OCI-LY1 (cell line): ENCODE data around the gene KIF21A.

Experiments
- H2AFZ ChIP-seq: fragments of 200-600 bp; sonication (generic), shearing (Covaris generic); 2 replicates; pipeline ENCODE4 v1.6.0; 2014; ENCODE audit warnings: antibody characterized with exemption, mild to moderate bottlenecking, low read length
- H3F3A ChIP-seq: fragments of 200-600 bp; sonication (generic), shearing (Covaris generic); 2 replicates; pipeline ENCODE4 v1.6.0; 2014; ENCODE audit warnings: mild to moderate bottlenecking, antibody characterized with exemption, low read length, moderate library complexity; ENCODE audit not compliant: insufficient read depth
- H3K27ac ChIP-seq: fragments of 200-600 bp; sonication (generic); 2 replicates; pipeline ENCODE4 v1.5.1; 2014; ENCODE audit warnings: low read length, mixed run types, mild to moderate bottlenecking, low read depth; ENCODE audit not compliant: poor library complexity, severe bottlenecking
- H3K27me3 ChIP-seq: fragments of 200-600 bp; sonication (generic); 2 replicates; pipeline ENCODE4 v1.6.0; 2014; ENCODE audit warnings: antibody characterized with exemption, mild to moderate bottlenecking, low read length, moderate library complexity; ENCODE audit not compliant: insufficient read depth
- H3K36me3 ChIP-seq: fragments of 200-600 bp; sonication (generic); 2 replicates; pipeline ENCODE4 v1.6.1; 2014; ENCODE audit warnings: mild to moderate bottlenecking, antibody characterized with exemption, low read length, moderate library complexity, mixed read lengths; ENCODE audit not compliant: insufficient read depth
- H3K4me1 ChIP-seq: fragments of 200-600 bp; sonication (generic); 2 replicates; pipeline ENCODE4 v1.5.1; 2014; ENCODE audit warnings: mild to moderate bottlenecking, low read length, moderate library complexity; ENCODE audit not compliant: insufficient read depth, severe bottlenecking
- H3K4me2 ChIP-seq: fragments of 200-600 bp; sonication (generic), shearing (Covaris generic); 2 replicates; pipeline ENCODE4 v1.6.1; 2014; ENCODE audit warnings: low read length
- H3K4me3 ChIP-seq: fragments of 200-600 bp; sonication (generic); 2 replicates; pipeline ENCODE4 v1.5.1; 2014; ENCODE audit warnings: low read length, low read depth, mild to moderate bottlenecking, mixed read lengths; ENCODE audit not compliant: poor library complexity, severe bottlenecking
- H3K79me2 ChIP-seq: fragments of 200-600 bp; shearing (Covaris generic); 2 replicates; pipeline ENCODE4 v1.6.1; 2016; ENCODE audit warnings: mixed run types, low read length, mixed read lengths; ENCODE audit not compliant: insufficient read depth
- H3K9ac ChIP-seq: fragments of 200-600 bp; sonication (generic), shearing (Covaris generic); 2 replicates; pipeline ENCODE4 v1.6.1; 2014; ENCODE audit warnings: mild to moderate bottlenecking, low read length, mixed read lengths
- H3K9me2 ChIP-seq: fragments of 200-600 bp; sonication (generic), shearing (Covaris generic); 2 replicates; pipeline ENCODE4 v1.6.1; 2014; ENCODE audit warnings: low read depth, mild to moderate bottlenecking, low read length, mixed read lengths
- H3K9me3 ChIP-seq: fragments of 200-600 bp; shearing (Covaris generic); 2 replicates; pipeline ENCODE4 v1.6.1; 2014; ENCODE audit warnings: low read length, mixed read lengths
- H4K20me1 ChIP-seq: fragments of 200-600 bp; sonication (generic), shearing (Covaris generic); 2 replicates; pipeline ENCODE4 v1.6.0; 2016; ENCODE audit warnings: mild to moderate bottlenecking, low read length; ENCODE audit not compliant: insufficient read depth
- EZH2 ChIP-seq: fragments of 200-600 bp; sonication (generic), shearing (Covaris generic); IDR thresholded peaks from 2 replicates; pipeline ENCODE4 v1.8.0; 2017; ENCODE audit warnings: borderline replicate concordance, mixed run types, mild to moderate bottlenecking, antibody characterized with exemption, low read length, moderate library complexity, mixed read lengths
- TF ChIP-seq, protein P1 (sequence below): fragments of 200-600 bp; sonication (generic), shearing (Covaris generic); IDR thresholded peaks from 2 replicates; pipeline ENCODE4 v1.5.1; 2017; ENCODE audit warnings: mild to moderate bottlenecking, antibody characterized with exemption, low read length, moderate library complexity, mixed read lengths

KIF21A gene

DNA sequence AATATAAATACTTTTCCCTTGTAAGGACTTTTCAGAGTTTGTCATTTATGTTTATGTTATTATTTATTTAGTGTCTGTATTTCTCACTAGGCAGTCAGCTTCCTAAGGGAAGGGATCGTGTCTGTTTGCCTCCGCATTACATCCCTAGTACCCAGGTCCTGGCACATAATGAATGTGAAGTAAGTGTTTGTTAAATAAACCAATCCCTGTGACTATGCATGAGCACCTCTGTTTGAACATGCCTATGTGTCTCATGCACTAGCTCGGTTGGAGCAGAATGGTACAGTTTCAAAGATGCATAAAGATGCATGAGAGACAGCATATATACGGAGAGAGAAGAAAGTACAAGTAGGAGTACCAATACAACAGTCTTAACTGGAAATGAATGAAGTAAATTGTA is 99.3 kb downstream of the KIF21A start:
- Histone ChIP-seq H3K27me3 (no peaks in the 10 kb centered on the region), H4K20me1 (no peaks in the 10 kb centered on the region), H3K4me3 (no peak overlapping the region), H2AFZ (no peak overlapping the region), H3K9ac (no peak overlapping the region), H3K79me2 (no peaks in the 10 kb centered on the region), H3K4me2 (no peak overlapping the region), H3K4me1 (no peaks in the 10 kb centered on the region), H3K27ac (no peak overlapping the region), H3F3A (no peaks in the 10 kb centered on the region), H3K9me2 (no peaks in the 10 kb centered on the region), H3K36me3 (peaks cover 9% of the 10 kb centered on the region; the same call in 1 of the 2 replicates), H3K9me3 (no peaks in the 10 kb centered on the region)
- TF ChIP-seq, protein P1, sequence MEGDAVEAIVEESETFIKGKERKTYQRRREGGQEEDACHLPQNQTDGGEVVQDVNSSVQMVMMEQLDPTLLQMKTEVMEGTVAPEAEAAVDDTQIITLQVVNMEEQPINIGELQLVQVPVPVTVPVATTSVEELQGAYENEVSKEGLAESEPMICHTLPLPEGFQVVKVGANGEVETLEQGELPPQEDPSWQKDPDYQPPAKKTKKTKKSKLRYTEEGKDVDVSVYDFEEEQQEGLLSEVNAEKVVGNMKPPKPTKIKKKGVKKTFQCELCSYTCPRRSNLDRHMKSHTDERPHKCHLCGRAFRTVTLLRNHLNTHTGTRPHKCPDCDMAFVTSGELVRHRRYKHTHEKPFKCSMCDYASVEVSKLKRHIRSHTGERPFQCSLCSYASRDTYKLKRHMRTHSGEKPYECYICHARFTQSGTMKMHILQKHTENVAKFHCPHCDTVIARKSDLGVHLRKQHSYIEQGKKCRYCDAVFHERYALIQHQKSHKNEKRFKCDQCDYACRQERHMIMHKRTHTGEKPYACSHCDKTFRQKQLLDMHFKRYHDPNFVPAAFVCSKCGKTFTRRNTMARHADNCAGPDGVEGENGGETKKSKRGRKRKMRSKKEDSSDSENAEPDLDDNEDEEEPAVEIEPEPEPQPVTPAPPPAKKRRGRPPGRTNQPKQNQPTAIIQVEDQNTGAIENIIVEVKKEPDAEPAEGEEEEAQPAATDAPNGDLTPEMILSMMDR = no peak
- TF ChIP-seq EZH2 = no peak

GRCh38 chr12:39341761-39342160 is 101.2 kb downstream of the KIF21A start:
- Histone ChIP-seq H3K4me3 (no peak overlapping the region), H2AFZ (no peak overlapping the region), H3K27ac (no peak overlapping the region)

DNA sequence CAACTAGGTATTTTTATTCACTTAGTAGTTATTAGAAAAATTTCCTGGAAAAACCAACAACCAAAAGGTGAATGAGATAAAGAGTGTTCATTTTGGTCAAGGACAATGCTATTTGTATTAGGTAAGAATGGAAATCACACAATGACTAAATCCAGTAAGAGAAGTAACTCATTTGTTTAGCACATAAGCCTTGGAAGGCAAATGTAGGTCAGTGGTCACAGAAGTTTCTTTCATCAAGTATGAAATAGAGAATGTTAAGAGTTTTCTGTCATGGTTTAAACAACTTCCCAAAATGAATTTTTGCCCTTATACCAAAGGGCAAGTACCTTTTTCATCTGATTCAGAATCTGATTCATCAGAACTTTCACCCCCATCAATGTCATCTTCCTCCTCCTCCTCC is 101.7 kb downstream of the KIF21A start:
- H3K9ac ChIP-seq = no peak overlapping the region
- no peak overlapping the region for H3K27ac ChIP-seq
- H3K4me3 ChIP-seq = no peak overlapping the region
- H4K20me1 ChIP-seq = no peaks in the 10 kb centered on the region
- TF ChIP-seq, protein P1 = no peak
- TF ChIP-seq EZH2 = no peak
- H3F3A ChIP-seq = no peaks in the 10 kb centered on the region
- H2AFZ ChIP-seq = no peak overlapping the region
- no peaks in the 10 kb centered on the region for H3K9me2 ChIP-seq
- H3K4me2 ChIP-seq = no peak overlapping the region
- no peaks in the 10 kb centered on the region for H3K4me1 ChIP-seq
- peaks cover 12% of the 10 kb centered on the region; the same call in 1 of the 2 replicates for H3K36me3 ChIP-seq
- H3K27me3 ChIP-seq = no peaks in the 10 kb centered on the region
- H3K9me3 ChIP-seq = no peaks in the 10 kb centered on the region
- no peaks in the 10 kb centered on the region for H3K79me2 ChIP-seq

More at GRCh38 chr12:39341761-39342160, 101.2 kb downstream of the KIF21A start:
- H3K36me3 ChIP-seq = peaks cover 12% of the 10 kb centered on the region; the same call in 1 of the 2 replicates
- no peaks in the 10 kb centered on the region for H3K27me3 ChIP-seq
- no peak for TF ChIP-seq EZH2
- TF ChIP-seq, protein P1 = no peak
- H3K4me1 ChIP-seq = no peaks in the 10 kb centered on the region
- no peak overlapping the region for H3K9ac ChIP-seq
- no peaks in the 10 kb centered on the region for H3F3A ChIP-seq
- no peaks in the 10 kb centered on the region for H3K9me2 ChIP-seq
- no peaks in the 10 kb centered on the region for H3K9me3 ChIP-seq
- no peaks in the 10 kb centered on the region for H4K20me1 ChIP-seq
- no peak overlapping the region for H3K4me2 ChIP-seq
- no peaks in the 10 kb centered on the region for H3K79me2 ChIP-seq
